SIG-M5 treated with dmso at 0.1 percent for 504 hours (cell line): ENCODE measurements around the gene JAKMIP1.

Experiments used
- DNase-seq: peaks from one replicate; lab custom pipeline; 2025; ENCODE audit not compliant: unreplicated experiment; lab: John Stamatoyannopoulos, UW

JAKMIP1 gene

DNA sequence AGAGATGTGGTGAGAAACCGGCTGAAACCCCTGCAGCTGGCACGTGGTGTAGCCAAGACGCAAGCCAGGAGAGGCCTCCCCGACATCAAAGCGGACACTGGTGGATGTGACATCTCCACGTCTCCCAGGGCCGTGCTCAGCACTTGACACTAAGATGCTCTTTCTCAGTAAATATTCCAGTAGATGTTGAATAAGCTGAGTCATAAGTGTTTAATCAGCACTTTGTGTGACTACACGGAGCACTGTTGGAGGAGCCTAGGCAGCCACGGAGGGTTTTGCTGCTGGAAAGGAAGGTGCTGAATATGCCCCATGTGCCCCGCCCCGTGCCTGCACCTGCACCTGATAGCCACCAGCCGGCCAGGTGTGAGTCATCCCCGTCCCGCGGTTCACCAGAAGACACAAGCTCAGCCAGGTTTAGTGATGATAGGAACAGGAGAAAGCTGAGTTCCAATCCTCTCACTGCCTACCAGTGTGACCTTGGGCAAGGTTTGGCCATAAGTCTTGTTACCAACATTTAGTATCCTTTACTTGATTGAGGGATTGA is 153.1 kb downstream of the JAKMIP1 start:
- no peak for DNase-seq

DNA sequence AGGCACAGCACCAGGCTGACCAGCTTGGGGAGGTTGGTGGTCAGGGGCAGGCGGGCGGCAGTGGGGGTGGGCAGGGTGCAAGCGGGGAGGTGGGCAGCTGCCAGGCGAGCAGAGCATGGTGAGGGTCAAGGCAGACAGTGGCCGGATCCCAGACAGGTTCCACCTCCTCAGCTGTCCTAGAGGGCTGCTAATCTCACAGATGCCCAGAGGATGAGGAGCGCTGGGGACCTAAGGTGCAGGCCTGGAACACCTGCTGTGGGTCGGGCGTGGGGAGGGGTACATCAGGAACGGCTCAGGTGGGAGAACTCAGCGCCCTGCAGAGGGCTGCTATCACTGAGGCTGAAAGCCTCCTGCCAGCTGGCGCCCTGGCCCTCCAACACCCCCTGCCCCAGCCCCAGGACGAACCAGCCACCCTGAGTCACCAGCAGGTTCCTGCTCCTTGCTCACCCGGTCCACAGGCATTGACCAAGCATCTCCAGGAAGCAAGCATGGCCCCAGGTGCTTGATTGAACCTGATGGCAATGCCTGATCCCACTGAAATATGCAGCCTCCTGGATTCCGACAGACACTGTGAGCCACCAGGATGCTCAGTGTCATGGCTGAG is 153.7 kb downstream of the JAKMIP1 start:
- DNase-seq: no peak

GRCh38 chr4:6044805-6045204 is 155.5 kb downstream of the JAKMIP1 start:
- DNase-seq: no peak

DNA sequence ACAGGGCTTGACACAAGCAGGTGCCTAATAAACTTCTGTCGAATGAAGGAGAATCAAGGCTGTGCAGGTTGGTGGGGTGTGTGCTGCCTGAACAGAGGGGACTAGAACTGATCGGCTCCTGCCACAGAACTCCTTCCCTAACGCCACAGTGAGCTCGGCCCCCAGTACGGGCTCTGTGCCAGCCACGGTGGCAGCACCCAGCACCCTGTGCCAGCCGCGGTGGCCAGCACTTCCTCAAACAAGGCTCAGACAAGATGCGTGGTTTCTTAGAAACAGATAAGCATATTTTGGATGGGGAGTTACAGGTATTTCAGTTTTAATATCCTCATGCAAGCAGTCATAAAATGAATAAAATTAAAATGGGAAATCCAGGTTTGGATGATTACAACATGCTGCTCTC is 156.1 kb downstream of the JAKMIP1 start:
- no peak for DNase-seq

GRCh38 chr4:6043843-6044242 is 156.5 kb downstream of the JAKMIP1 start:
- DNase-seq: no peak

- DNase-seq: no peak
These were observed 157.2 kb downstream of the JAKMIP1 start for GRCh38 chr4:6043188-6043587.

GRCh38 chr4:6042293-6043063 is 157.9 kb downstream of the JAKMIP1 start:
- no peak for DNase-seq

DNA sequence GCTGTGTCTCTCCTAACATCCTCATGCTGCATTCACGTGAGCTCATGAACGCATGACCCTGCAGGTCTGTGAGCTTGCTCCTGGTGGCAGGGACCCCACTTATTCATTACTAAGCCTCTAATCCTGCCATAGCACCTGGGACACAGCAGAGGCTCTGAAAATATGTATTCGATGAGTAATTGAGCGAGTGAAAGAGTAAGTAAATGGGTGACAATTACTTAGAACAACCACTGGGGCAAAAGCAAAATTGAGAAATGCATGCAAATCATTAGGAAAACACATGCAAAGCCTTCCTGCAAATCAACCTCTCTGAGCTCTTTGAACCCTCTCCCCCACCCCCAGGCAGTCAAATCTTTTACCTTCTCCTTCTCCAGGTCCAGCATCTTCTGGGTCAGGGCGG is 158.5 kb downstream of the JAKMIP1 start:
- no peak for DNase-seq

DNA sequence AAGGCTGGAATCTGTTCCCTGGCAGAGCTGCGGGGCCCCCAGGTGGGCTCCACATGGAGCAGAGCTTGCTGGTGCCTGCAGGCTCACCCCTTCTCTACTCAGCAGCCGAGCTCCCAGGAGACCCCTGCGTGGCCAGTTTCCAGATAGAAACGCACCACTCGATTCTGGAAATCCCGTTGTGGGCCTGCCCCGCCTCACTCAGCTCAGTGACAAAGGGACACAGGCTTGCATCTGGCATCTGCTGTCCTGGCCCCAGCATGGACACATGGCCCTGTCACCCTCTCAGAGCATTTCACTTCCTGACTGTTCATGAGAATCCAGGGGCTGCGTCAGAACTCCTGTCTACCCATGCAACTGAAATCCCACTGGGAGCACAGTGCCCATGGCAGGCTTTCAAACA is 161.6 kb downstream of the JAKMIP1 start:
- DNase-seq: no peak

- no peak for DNase-seq
These were observed 164.6 kb downstream of the JAKMIP1 start for GRCh38 chr4:6035786-6036185.

DNA sequence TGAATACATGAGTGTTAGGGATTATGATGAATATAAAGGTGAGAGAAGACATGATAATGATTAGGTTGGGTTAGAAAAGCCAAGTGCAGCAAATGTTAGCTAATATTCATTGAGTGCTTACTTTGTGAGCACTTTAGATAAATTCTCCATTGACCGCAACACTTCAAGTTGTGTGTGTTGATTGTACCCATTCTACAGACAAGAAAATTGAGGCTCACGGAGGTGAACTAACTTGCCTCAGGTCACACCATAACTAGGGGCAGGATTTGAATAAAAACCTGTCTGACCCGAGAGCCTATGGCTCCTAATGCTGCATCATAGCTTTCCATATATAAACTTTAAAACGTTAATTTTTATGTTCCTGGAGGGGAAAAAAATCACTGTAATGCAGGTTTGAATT is 167.0 kb downstream of the JAKMIP1 start:
- no peak for DNase-seq

DNA sequence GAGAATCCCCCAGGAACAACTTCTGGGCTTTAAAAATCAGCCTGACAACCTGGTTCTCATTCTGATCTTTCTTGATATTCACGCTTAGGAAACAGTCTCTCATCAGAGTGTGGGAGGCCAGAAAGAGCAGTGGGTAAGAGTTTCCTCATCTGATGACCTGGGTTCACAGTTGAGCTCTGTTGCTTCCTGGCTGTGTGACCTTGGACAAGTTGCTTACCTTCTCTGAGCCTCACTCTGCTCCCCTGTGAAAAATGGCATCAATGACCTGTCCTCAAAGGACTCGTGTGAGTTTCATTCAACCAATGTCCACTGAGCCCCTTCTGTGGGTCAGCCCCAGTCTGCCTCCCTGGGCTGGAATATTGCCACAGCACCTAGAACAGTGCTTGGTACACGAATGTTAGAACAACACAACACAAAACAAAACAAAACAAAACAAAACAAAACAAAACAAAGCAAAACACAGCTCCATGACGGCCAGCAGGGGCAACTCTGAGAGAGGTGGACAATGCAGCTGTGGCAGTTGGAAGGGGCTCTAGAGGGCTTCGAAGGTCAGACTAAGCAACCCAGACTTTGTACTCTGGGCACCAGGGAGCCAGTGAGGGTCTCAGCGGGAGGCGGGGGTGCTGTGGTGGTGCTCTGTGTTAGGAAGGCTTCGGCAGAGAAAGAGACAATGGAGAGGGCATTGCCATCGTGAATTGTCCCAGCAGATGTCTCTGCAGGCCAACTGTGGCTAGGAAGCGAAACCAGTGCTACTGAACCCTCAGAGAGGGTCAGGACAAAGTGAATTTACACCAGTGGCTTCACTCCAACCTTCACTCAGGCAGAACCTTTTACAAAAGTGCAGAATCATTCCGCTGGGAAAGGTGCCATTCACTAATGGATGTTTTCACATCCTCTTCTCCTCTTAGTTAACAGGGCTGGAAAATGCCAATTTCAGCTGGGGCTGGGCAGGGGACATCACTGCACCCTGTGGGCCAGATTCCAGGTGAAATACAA is 167.8 kb downstream of the JAKMIP1 start:
- no peak for DNase-seq

- no peak for DNase-seq
These were observed 168.5 kb downstream of the JAKMIP1 start for GRCh38 chr4:6031846-6032245.

- no peak for DNase-seq
These were observed 169.7 kb downstream of the JAKMIP1 start for GRCh38 chr4:6030679-6031078.

DNA sequence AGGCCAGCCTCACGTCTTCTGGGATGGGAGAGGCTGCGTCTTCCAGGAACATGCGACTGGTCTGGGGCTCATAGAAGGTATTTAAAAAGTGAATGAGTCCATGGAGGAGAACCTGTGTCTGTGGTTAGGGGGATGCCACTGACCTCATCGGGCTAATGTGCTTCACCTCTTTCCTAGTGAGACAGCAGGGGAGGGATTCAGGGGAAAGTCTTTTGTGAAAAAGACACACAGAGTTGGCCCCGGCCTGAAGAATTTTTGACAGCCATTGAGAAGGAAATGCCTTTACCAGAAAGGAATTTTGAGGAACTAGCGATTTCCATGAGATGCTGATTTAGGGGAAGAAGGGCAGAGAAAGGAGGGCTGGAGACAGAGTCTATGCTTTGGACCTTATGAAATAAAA is 171.1 kb downstream of the JAKMIP1 start:
- DNase-seq: no peak

- no peak for DNase-seq
These were observed 172.2 kb downstream of the JAKMIP1 start for GRCh38 chr4:6028168-6028567.

GRCh38 chr4:6027392-6027791 is 173.0 kb downstream of the JAKMIP1 start:
- no peak for DNase-seq

DNA sequence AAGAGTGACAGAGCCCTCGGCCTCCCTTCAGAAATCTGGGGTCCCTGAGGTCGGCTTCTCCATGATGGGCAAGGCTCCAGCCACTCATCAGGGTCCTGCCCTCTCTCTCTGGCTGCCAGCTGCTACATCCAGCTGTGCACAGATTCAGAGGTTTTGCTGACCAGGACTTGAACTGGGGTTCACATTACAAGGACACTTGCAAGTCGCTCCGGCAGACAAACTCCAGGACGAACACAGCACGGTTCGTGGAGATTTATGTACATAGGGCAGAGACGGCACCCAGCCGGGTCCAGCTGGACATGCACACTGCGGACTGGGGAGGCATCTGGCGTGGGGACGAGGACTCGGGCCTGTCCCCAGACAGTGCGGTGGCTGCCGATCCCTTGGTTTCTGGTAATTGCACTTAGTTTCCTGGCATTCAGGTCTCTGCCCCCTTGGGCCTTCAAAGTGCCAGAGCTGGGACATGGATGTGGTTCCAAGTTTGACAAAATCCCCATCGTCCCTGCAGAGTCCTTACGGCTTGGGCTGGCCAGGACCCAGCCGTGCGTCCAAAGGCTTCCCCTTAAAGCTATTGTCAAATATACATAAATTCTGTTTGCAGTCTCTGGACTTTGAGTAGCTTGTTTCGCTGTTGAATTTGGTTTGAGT is 175.9 kb downstream of the JAKMIP1 start:
- no peak for DNase-seq

- no peak for DNase-seq
These were observed 176.6 kb downstream of the JAKMIP1 start for GRCh38 chr4:6023731-6024130.

DNA sequence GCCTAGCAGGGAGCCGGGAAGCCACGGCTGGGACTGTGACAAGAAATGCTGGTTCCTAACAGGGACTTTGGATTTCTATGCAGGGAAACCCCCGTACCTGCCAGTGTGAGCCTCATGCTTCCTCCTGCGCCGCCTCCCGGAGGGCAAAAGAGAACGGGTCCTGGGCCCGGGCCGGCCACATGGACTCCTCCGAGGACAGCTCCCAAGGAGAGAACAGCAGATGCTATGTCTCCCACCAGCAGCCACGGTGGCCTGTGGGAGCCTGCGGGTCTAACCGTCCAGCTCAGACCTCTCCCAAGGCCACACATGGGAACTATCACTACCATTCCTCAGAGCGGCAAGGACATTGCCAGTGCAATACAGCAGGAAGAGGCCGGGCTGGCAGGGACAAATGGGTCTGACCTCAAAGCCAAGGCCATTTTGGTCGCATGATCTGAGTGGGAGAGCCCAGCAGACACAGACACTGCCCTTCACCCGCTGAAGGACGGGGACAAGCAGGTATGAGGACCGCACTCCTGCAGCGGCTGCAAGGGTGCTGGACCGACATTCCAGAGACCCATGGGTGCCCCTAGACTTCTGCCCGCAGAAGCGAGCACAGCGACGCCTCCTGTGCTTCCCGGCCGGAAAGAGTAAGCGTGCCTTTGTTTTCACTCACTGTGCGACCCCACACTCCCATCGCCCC is 177.6 kb downstream of the JAKMIP1 start:
- DNase-seq: no peak
